ENCODE measurements around the gene PACRG.
A peak's percentile ranks its signal among the peaks of the same experiment; 100 is the strongest.
"Not testable (repeated sequence)": the region's sequence is repeated elsewhere in the genome, so short reads cannot be mapped to it uniquely, and the experiment has no call there.

The PACRG gene

GRCh38 chr6:162727322-162728182 is at the start of gene PACRG, which contains the start of gene PRKN:
Gene PACRG, plus strand, starts transcription at chr6:162727974.
Gene PRKN, minus strand, starts transcription at chr6:162727766.
- DNase-seq = peak; percentile 96

- DNase-seq = not testable (repeated sequence)
These were observed 48.9 kb upstream of the PACRG start for GRCh38 chr6:162678896-162679295.

- DNase-seq = no peak
These were observed 48.1 kb upstream of the PACRG start for GRCh38 chr6:162679681-162680080.

- DNase-seq = no peak
These were observed 47.4 kb upstream of the PACRG start for GRCh38 chr6:162680367-162680766.

GRCh38 chr6:162680871-162681270 is 46.9 kb upstream of the PACRG start:
- no peak for DNase-seq

- no peak for DNase-seq
These were observed 46.3 kb upstream of the PACRG start for GRCh38 chr6:162681447-162681846.

- no peak for DNase-seq
These were observed 44.6 kb upstream of the PACRG start for GRCh38 chr6:162683135-162683534.

- no peak for DNase-seq
These were observed 43.7 kb upstream of the PACRG start for GRCh38 chr6:162684052-162684451.

GRCh38 chr6:162684961-162685360 is 42.8 kb upstream of the PACRG start:
- no peak for DNase-seq

- DNase-seq = no peak
These were observed 42.2 kb upstream of the PACRG start for GRCh38 chr6:162685586-162685985.

GRCh38 chr6:162688751-162689345 is 38.9 kb upstream of the PACRG start:
- no peak for DNase-seq

- DNase-seq = no peak
These were observed 37.6 kb upstream of the PACRG start for GRCh38 chr6:162690158-162690557.

GRCh38 chr6:162697872-162698403 is 29.8 kb upstream of the PACRG start:
- no peak for DNase-seq

GRCh38 chr6:162698440-162698839 is 29.3 kb upstream of the PACRG start:
- no peak for DNase-seq

GRCh38 chr6:162699961-162700360 is 27.8 kb upstream of the PACRG start:
- no peak for DNase-seq

GRCh38 chr6:162700966-162701365 is 26.8 kb upstream of the PACRG start:
- DNase-seq = no peak

- DNase-seq = no peak
These were observed 26.2 kb upstream of the PACRG start for GRCh38 chr6:162701551-162701950.

- DNase-seq = no peak
These were observed 25.3 kb upstream of the PACRG start for GRCh38 chr6:162702446-162702845.

GRCh38 chr6:162704001-162704400 is 23.8 kb upstream of the PACRG start:
- DNase-seq = no peak

- DNase-seq = no peak
These were observed 22.0 kb upstream of the PACRG start for GRCh38 chr6:162705736-162706135.

- no peak for DNase-seq
These were observed 21.5 kb upstream of the PACRG start for GRCh38 chr6:162706232-162706631.

GRCh38 chr6:162708971-162709370 is 18.8 kb upstream of the PACRG start:
- no peak for DNase-seq

GRCh38 chr6:162709431-162709830 is 18.3 kb upstream of the PACRG start:
- no peak for DNase-seq

GRCh38 chr6:162710419-162710818 is 17.4 kb upstream of the PACRG start:
- DNase-seq = no peak
